Endodermal cell (in vitro differentiated cells): ENCODE measurements around the gene ARFRP1. TPM values are rescaled to one million over a fixed set of nuclear protein-coding genes. Genes with fewer than 3 reads are reported as not detected.

Experiments used
- DNase-seq: peaks from one replicate; pipeline ENCODE4 v3.0.0-alpha.2; 2017
- H3K27ac ChIP-seq: 2 replicates; pipeline ENCODE4 v1.5.1; 2013; ENCODE audit warnings: mild to moderate bottlenecking, low read depth, low read length, moderate library complexity
- H3K27me3 ChIP-seq: 2 replicates; pipeline ENCODE4 v1.6.1; 2013; ENCODE audit warnings: mild to moderate bottlenecking, low read length, moderate library complexity; ENCODE audit not compliant: insufficient read depth, control insufficient read depth, poor library complexity, severe bottlenecking
- H3K36me3 ChIP-seq: 2 replicates; pipeline ENCODE4 v1.7.0; 2013; ENCODE audit warnings: mild to moderate bottlenecking, low read length, moderate library complexity; ENCODE audit not compliant: control insufficient read depth, insufficient read depth
- H3K4me1 ChIP-seq: one replicate; pipeline ENCODE4 v1.7.0; 2013; ENCODE audit warnings: low read length; ENCODE audit not compliant: control insufficient read depth, insufficient read depth
- H3K4me3 ChIP-seq: 2 replicates; pipeline ENCODE4 v1.5.1; 2013; ENCODE audit warnings: mild to moderate bottlenecking, low read length, moderate library complexity
- H3K9ac ChIP-seq: 2 replicates; pipeline ENCODE4 v1.6.1; 2013; ENCODE audit warnings: mild to moderate bottlenecking, low read length, moderate library complexity; ENCODE audit not compliant: poor library complexity, severe bottlenecking; ENCODE audit errors: extremely low read depth
- H3K9me3 ChIP-seq: 2 replicates; pipeline ENCODE4 v1.6.1; 2013; ENCODE audit warnings: mild to moderate bottlenecking, low read length, moderate library complexity; ENCODE audit not compliant: control insufficient read depth
- H3K27ac Mint-ChIP-seq: 2 replicates; pipeline ENCODE4 v1.8.0; 2020; ENCODE audit warnings: mixed read lengths
- H3K27me3 Mint-ChIP-seq: 2 replicates; pipeline ENCODE4 v1.8.0; 2021; ENCODE audit warnings: mild to moderate bottlenecking, mixed read lengths; ENCODE audit not compliant: insufficient read depth
- H3K36me3 Mint-ChIP-seq: 2 replicates; pipeline ENCODE4 v1.8.0; 2020; ENCODE audit warnings: low read depth, mixed read lengths
- H3K4me1 Mint-ChIP-seq: 2 replicates; pipeline ENCODE4 v1.8.0; 2020; ENCODE audit warnings: mixed read lengths
- H3K4me3 Mint-ChIP-seq: 2 replicates; pipeline ENCODE4 v1.8.0; 2020; ENCODE audit warnings: mild to moderate bottlenecking, moderate library complexity, mixed read lengths
- H3K9me3 Mint-ChIP-seq: 2 replicates; pipeline ENCODE4 v1.8.0; 2020; ENCODE audit warnings: mild to moderate bottlenecking, mixed read lengths
- CTCF ChIP-seq: fragments of 200-600 bp; sonication (generic); conservative IDR thresholded peaks from 2 replicates; pipeline ENCODE4 v1.5.0; 2021; ENCODE audit warnings: antibody characterized with exemption, mild to moderate bottlenecking
- WGBS, 2 experiments: methylation state at CpG; one replicate each; pipeline versions ENCODE4 v1.1.5 to v1.1.7; 2013; ENCODE audit warnings: missing lambda C conversion rate in 2 of 2, mixed read lengths in 1 of 2; ENCODE audit not compliant: insufficient coverage in 1 of 2, insufficient read length in 1 of 2; 5-methylcytosine and 5-hydroxymethylcytosine counted together
- total RNA-seq, 2 donors: library from RNA; stranded (reverse); fragmentation: NEBNext Ultra II Directional in 1 of 2; extraction: Animal tissue kit (Norgen Biotek cat#: 25700) in 1 of 2; gene quantifications; 2 replicates in 1 of 2; 3 replicates in 1 of 2; pipeline ENCODE4 v1.2.1, GENCODE V29; 2021

ARFRP1 gene
- total RNA-seq, 2 donors from 2014 or later = 41.6 to 46.2 TPM

- H3K4me1 Mint-ChIP-seq = peaks cover 4% of the 10 kb centered on the region
- Histone ChIP-seq H3K9ac (no peak overlapping the region), H3K4me1 (no peaks in the 10 kb centered on the region), H3K9me3 (no peaks in the 10 kb centered on the region), H3K4me3 (no peak overlapping the region), H3K27me3 (no peaks in the 10 kb centered on the region), H3K36me3 (peaks cover 13% of the 10 kb centered on the region), H3K27ac (no peak overlapping the region)
- peaks cover 9% of the 10 kb centered on the region for H3K36me3 Mint-ChIP-seq
- no peak overlapping the region for H3K4me3 Mint-ChIP-seq
- 94% methylated on average over 11 of the region's 11 CpGs for WGBS, 2 experiments
- no peak for TF ChIP-seq CTCF
- no peaks in the 10 kb centered on the region for H3K27me3 Mint-ChIP-seq
- no peak overlapping the region for H3K27ac Mint-ChIP-seq
- no peaks in the 10 kb centered on the region for H3K9me3 Mint-ChIP-seq
- peak; percentile 37 for DNase-seq
Observed at GRCh38 chr20:63748934-63749270, 41.1 kb upstream of the ARFRP1 start.

- no peak overlapping the region for H3K27ac Mint-ChIP-seq
- H3K36me3 Mint-ChIP-seq = peaks cover 15% of the 10 kb centered on the region
- no peaks in the 10 kb centered on the region for H3K27me3 ChIP-seq
- no peaks in the 10 kb centered on the region for H3K4me1 ChIP-seq
- DNase-seq = no peak
- H3K27me3 Mint-ChIP-seq = no peaks in the 10 kb centered on the region
- H3K9me3 ChIP-seq = no peaks in the 10 kb centered on the region
- H3K4me3 ChIP-seq = no peak overlapping the region
- peaks cover 4% of the 10 kb centered on the region for H3K4me1 Mint-ChIP-seq
- H3K36me3 ChIP-seq = peaks cover 19% of the 10 kb centered on the region
- no peak overlapping the region for H3K27ac ChIP-seq
- H3K9ac ChIP-seq = no peak overlapping the region
- WGBS, 2 experiments = 82 to 92% methylated on average over 7 to 20 of the region's 20 CpGs
- TF ChIP-seq CTCF = no peak
- no peaks in the 10 kb centered on the region for H3K9me3 Mint-ChIP-seq
- no peak overlapping the region for H3K4me3 Mint-ChIP-seq
Observed at GRCh38 chr20:63748070-63748933, 40.5 kb upstream of the ARFRP1 start.

- no peaks in the 10 kb centered on the region for H3K4me1 ChIP-seq
- peaks cover 4% of the 10 kb centered on the region for H3K4me1 Mint-ChIP-seq
- no peaks in the 10 kb centered on the region for H3K9me3 Mint-ChIP-seq
- H3K36me3 Mint-ChIP-seq = peaks cover 15% of the 10 kb centered on the region
- H3K9me3 ChIP-seq = no peaks in the 10 kb centered on the region
- no peaks in the 10 kb centered on the region for H3K27me3 Mint-ChIP-seq
- no peak overlapping the region for H3K9ac ChIP-seq
- H3K27me3 ChIP-seq = no peaks in the 10 kb centered on the region
- H3K27ac Mint-ChIP-seq = no peak overlapping the region
- no peak for DNase-seq
- WGBS, 2 experiments = 80 to 89% methylated on average over 6 to 13 of the region's 13 CpGs
- peaks cover 20% of the 10 kb centered on the region for H3K36me3 ChIP-seq
- TF ChIP-seq CTCF = no peak
- no peak overlapping the region for H3K4me3 Mint-ChIP-seq
- no peak overlapping the region for H3K27ac ChIP-seq
- no peak overlapping the region for H3K4me3 ChIP-seq
Observed at GRCh38 chr20:63747622-63748069, 39.9 kb upstream of the ARFRP1 start.
